NCI-H2081 (cell line): ENCODE results near the gene PRDM8.

Experiments used
- DNase-seq, 2 experiments: peaks; one replicate each; lab custom pipeline; 2025; lab: John Stamatoyannopoulos, UW

The PRDM8 gene

DNA sequence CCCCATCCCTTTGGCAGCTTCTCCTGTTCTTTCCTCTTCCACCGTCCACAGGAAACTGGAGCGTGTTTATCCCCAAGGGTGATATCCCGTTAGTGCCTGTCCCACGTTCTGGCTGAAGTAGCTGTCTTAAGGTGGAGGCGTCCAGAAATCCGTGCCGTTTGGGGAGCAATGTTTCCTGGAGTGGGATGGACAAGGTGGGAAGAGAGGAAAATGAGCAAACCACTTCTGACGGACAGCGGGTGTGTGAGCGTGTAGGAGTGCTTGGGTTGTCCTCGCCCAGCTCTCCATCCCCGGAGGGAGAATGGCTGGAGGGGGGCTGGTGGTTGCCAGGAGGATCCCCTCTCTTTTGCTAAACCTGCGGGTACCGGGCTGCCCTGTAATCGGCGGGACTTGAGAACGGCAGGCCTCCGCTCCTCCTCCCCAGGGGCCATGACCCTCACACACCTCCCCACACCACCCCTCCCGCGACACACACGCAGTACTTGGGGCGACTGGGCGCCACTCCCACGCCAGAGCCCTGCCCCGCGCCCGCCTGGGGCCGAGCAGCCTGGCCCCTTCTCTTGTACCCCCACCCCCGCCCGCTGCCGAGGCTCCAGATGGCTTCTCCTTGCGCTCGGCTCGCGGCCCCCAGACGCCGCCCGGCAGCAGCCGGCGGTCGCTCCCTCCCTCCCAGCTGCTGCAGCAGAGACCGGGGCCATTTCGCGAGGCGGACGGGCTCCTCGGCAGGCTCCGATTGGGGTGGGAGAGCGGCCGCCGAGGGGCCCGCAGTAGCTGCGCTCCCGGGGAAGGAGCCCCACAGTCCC is 13.9 kb upstream of the PRDM8 start:
- no peak for DNase-seq

DNA sequence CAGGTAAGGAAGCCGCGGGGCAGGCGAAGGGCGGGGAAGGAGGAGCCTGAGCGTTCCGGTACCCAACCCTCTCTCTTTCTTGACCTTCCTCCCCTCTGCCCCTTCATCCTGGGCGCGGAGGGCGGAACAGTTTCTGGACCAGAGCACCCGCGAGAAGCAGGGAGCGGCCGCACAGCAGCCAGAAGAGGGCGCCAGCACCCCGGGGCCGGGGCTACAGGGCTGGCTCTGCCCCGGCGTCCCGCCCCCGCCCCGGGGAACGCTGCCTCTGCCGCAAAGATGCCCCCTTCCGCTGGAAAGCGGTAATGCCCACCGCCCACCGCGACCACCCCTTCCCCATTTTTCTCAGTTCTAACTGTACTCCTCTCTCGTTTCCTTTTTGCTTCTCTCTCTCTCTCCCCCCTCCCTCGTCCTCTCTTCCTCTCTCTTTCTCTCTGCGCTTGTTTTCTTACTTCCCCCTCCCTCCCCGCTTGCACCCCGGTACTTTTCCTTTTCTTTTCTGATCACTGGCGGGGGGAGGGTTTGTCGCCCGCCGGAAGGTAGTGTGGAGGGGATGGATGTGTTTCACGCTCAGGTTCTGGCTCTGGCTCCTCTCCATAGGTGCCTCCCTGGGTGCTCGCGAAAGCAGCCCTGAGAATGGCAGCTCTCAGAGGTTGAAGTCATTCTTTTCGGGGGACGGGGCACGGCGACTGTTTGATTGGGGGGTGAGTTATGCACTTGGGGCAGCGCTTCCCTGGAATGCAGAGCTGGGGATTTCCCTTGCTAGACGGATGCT is 13.1 kb upstream of the PRDM8 start:
- peak; percentile 66 to 67 for DNase-seq

DNA sequence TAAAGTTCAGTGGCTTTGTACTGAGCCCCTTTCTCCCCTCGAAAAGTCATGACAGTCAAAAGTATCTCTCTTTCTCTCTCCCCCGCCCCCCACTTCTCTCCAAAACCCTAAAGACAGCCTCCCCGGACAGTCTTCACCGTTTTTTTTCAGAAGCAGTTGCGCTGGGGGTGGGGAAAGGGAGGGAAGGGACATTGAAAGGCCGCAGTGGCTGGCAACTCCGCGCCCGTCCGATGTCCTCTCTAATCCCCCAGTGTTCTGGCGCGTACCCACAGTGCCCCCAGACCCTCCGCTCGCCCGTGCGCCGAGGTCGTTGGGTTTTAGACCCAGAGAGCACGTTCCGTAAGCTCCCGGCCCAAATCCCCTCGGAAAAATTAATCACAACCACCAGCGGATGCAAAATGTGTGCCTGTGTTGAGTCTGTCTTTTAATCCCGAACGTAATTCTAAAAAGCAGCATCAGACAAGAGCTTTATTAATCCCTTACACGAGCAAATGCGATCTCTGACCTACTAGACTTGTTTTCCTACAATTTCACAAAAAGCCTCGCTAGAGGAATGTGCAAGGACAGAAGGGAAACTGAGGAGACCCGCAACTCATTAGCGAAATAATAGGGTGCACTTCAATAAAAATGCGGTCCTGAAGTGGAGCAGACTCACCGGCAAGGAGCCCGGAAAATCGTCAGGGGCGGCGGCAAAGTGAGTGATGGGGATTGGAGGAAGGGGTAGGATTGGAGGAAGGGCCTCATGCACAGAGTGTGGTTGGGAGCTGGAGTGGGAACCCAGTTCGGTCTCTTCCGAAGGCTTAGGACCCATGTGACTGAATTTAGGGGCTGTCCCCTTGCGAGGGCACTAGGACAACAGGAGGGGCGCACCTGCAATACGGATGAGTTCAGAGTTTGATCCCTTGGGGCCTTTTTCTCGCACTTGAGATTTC is 12.2 kb upstream of the PRDM8 start:
- no peak for DNase-seq

DNA sequence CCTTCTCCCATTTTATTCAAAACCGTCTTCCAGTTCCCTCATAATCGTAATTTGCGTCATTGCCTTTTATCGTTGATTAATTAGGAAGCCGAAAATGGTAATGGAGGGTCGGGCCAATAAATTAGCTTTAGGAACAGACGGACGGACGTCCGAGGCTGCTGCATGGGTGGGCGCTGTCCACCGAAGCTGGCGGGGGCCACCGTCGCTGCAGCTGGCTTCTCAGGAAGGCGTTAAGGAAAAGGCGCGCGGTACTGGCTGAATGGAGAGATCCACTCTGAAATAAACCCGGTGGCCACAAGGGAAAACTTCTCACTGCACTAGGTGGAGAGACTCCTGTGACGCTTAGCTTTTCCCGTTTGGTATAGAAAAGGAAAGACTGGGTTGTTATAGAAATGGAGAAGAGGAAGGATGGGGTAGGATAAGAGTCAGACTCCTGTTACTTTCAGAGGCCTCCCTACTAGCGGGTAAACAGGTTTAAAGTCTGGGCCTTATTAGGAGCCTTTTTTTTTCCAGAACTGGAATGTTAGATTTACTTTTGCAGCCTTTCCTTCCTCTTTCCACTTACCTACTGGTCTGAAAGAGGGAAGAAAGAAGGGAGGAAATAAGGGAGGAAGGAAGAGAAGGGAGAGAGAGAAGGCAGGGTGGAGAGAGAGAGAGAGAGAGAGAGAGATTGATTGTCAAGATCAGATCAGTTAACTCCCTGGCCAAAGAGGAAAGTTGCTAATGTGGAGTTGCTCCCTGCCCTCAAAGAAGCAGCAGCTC is 11.3 kb upstream of the PRDM8 start:
- DNase-seq = no peak

DNA sequence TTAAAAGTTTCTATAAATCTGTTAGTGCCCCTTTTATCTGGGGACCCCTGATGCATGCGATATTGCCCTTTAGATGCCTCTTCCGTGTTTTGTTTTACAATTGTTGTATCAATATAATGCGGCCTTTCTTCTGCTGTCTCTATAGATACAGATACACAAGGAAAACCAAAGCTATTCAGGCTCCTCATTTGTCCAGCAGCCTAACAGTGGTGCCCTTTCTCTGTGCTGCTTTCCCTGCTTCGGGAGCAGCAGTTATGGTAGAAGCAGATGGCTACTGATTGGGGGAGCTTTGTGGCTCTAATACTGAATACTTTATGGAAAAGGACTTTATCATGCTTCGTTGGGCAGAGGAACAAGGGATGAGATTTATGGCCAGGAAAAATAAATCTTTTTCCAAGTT is 10.6 kb upstream of the PRDM8 start:
- DNase-seq = no peak

DNA sequence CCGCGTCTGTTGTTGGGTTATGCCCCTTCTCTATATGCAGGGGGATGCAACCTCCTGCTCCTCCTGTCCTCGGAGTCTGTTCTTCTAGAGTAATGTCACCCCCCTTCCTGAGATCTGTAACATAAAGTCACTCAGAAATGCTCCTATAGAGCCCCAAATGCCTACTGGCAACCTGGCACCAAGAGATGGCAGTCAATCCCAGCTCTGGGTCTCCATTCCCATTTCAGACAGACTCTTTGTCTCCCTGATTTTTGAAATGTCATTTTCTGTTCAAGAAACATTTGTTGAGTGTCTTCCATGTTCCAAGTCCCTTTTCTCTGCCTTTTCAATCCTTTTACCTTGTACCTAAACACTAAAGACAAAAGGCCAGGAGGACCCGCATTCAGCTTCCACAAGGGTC is 9.6 kb upstream of the PRDM8 start:
- no peak for DNase-seq

DNA sequence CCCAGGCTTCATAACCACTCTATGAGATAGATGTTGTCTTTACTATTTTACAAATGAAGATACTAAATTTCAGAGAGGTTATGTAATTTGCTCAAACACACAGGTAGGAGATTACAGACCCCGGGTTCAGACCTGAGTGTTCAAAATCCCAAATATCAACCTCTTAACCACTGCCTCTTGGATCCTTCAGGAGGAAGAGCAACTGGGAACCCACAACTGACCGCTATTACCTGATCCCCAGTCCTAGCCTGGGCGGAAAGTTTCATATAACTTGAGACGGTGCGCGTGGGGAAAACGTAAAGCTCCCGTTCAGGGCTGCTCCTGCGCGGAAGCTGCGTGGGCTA is 8.9 kb upstream of the PRDM8 start:
- no peak for DNase-seq

DNA sequence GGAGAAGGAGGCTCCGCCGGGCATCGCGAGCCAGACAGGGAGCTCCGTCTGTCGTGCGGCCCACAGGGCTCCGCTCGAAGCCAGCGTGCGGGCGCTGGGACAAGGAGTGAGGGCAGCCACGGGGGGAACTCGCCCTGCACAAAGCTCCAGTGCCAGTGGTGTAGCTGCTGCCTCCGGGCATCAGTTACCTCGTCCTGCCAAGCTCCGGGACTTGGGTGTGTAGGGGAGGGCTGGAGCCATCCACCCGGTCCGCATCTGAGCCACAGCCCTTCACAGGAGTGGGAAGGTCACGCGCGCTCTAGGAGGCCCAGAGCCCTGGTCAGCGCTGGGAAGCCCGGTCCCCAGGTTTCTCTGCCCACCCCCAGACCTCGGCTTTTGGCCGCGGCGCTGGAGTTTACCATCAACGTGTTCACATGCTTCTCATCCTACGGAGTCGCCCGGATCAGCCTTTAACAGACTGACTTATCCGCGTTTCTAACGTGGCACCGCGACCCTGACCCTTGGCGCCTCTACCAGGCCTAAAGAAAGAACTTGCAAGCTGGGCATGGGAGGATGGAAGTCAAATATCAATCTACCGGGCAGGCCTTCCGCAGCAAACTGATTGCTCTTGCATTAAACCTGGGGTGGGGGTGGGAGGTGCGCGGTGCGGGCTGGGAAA is 8.4 kb upstream of the PRDM8 start:
- no peak for DNase-seq

DNA sequence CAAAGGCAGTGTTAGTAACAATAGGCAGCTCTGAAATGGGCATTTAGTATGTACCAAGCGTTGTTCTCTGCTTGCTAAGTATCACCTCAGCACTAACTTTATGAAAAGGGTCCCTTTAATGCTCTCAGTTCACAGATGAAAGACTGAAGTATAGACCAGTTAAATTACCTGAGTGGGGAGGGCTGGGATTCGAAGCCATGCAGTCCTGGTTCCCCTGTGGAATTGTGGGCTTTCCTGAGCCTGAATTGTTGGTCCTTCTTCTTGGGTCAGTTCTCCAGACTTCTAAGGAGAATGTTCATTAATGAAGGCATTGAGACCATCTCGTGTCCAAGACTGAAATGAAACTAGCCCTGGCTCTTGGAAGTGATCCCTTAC is 7.7 kb upstream of the PRDM8 start:
- DNase-seq = no peak

DNA sequence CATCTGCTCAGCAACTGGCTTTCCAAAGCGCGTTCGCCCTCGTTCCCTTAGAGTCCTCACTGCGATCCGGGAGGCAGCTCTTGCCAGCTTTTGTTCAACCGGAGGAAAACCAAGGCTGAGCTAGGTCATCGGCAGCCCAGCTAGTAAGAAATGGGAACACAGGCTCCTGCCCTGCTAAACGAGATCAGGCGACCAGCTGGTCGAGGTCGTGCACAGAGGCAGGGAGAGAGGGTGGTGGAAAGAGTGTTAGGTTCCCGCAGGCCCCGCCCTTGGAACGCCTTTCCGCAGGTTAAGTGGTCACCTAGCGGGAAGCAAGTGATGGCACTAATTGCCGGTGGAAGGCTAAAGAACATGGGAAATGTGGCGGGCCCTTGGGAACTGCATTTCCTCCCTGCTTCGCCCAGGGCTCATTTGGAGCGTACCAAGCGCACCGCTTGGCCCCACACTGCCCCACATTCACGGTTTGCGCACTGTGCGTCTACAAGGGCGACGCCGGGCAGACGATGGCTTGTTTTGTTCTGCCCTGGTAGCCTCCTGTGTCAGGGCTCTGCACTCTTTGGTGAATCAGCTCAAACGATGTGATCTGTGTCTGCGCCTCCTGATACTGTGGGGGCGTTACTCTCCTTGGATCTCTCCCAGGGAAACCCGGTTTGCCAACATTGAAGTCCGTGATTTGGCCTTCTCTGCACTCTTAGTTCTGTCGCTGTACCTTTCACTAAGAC is 7.2 kb upstream of the PRDM8 start:
- DNase-seq = no peak

DNA sequence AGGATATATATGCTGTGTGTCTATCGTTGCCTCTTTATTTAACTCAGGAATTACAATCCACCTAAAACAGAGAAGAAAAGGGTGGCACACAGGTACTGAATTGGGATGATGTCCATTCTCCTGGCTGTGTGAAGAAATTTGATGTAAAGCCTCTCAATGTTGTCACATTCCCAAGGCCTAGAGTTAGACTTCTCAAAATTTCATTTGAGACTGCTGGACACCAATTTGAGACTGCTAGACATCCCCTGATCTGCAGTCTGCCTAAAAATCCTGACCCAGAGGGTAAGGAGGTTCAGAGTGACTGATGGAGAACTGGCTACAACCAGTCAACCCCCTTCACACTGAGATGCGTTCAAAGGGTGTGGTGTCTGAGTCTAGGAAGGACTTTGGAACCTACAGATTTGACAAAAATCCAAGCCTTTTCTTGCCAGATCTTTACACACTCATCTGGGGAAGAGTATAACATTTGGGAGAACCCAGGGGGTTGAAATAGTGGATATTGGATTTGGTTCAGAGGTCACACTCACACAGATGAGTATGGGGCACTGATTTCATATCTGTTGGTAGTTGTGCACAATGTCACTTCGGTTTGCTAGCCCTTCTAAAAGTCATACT is 4.9 kb upstream of the PRDM8 start:
- DNase-seq = no peak

DNA sequence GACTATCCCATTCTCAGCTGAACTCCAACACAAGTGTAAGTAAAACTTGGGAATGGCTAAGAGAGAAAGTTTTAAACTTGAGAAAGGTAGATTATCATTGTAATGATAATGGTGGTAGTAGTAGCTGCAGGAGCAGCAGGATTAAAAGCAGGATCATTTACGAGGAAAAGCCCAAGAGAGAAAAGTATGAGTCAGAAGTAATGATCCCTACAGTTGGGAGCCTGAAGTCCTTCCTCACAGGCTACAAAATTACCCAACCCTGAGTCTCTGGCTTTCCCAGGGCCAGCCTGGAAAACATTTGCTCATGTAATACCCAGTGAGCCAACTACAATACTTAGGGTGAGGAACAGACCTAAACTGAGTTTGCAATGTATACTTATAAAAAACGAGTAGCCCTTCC is 4.4 kb upstream of the PRDM8 start:
- DNase-seq = no peak

DNA sequence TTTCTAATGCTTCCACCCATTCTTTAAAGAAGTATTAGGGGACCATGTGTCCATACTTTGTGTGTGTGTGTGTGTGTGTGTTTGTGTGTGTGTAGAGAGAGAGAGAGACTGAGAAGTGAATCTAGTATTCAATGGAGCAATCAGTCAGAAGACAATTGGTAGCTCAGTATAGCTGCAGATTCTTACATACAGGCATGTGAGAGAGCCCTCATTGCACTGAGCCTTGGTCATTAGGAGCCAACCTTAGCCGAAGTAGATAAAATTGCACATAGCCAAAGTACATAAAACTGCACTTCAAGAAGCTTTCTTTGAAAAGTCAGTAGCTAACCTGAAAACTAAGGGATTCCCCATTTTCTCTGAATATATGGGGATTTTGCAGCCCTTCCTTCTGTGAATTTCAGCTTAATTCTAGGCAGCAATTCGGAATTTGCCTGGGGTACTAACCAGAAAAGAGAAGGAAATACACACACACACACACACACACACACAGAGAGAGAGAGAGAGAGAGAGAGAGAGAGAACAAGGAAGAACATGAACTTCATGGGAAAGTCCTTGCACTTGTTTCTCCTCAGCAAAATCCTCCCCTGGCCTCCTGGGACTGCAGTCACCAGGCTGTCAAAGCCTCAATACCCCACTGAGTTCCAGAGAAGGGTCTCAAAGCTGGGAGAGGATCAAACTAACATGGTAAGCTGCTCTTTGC is 1.7 kb upstream of the PRDM8 start:
- no peak for DNase-seq

DNA sequence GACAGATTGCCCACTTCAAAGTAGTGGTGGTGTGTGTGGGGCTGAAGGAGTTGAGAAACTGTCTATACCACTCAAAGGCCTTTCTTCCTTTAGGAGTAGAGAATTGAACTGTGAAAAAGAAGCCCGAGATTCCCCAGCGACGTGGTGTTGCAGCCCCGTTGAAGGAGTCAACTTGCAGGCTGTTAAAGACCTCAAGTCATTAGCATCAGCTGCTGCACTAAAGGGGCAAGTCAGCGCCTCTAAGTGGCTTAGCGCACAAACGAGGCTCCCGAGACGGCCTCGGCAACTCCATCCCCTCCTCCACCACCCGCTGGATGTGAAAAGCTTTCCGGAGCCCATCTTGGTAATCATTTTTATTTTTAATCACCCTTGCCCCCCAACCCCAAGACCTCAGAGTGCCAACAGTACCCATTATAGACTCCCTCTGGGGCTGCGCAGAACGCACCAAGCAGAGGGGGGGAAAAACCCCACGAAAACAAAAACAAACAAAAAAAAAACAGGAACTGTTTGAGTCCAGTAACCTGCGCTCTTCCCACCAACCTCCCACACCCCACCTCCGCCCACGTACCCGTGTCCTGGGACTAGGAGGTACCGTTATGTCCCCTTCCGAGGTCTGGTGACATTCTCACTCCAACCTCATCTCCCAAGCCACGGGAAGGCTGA is 913 bp upstream of the PRDM8 start:
- no peak for DNase-seq

DNA sequence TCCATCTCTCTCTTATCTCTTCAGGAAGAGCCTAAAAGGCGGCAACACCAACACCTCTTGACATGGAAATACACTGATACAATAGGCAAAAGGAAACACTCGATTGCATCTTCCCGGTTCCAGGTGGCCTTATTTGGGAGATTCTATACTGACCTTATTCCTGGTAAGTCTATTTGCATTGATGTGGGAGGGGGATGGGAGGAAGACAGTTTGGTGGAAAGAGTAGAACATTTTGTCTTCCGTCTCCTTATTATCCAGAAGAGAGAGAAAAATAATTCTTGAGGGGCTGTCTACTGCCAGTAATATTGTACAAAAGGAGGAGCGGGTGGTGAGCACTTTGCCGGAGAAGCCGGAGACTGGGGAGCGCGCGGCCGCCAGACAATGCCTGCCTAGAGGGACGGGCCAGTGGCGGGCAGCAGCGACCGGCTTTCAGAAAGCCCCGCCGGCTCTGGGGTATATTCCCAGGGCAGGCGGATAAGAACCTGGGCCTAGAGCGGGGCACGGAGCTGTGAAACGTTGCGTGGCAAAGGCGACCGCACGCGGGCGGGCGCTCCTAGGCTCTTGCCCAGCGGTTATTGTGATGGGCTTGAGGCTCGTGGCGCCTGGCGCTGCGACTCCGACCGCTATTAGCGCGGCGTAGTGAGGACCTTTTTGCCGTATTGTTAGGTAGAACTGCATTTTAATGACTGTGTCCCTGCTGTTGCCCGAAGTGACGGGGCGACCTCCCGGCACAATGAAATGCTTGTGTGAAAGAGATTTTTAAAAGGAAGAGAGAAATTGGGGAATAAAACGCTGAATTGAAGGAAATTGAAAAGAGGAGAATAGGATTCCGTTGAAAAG is 518 bp downstream of the PRDM8 start:
- DNase-seq = peak; percentile 33 to 65

DNA sequence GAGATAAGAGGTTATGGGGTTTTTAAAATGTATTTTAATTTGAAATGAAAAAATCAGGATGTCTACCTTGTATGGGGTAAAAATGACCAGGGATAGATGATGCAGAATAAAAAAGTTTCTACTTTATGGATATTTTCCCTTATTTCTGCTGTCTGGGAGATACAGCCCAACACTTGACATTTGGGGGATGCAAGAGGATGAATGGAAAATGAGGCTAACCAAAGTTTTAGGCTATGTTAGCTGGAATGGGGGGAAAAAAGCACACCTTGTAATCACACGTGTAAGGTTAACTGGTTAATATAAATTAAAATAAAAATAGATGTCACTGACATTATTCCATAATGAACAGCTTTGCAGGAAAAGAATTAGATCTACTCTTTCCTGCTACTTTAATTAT is 1.1 kb downstream of the PRDM8 start:
- DNase-seq = no peak

DNA sequence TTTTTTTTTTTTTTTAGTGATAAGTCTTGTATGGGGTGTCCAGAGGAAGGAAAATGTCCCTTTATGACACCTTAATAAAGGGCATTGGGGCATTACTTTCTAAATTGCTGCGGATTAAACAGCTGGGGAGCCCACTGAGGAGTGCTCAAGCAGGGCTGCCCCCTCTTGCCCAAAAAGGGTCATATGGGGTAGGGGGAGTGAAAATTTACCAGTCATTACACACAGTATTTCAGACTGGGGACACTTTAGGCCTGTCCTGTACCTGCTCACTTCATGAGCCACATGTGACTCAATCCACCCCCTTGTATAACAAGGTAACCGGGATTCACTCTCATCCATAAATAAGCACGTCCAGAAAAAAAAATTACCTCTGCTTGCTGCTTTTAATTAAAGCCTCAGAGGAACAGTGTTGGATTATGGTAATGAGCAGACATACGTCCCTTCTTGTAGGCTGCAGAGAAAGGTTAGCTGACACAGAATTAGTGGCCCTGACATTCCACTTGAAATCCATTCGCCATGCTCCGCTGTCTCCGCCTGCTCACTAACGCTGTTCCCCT is 1.8 kb downstream of the PRDM8 start:
- no peak for DNase-seq

DNA sequence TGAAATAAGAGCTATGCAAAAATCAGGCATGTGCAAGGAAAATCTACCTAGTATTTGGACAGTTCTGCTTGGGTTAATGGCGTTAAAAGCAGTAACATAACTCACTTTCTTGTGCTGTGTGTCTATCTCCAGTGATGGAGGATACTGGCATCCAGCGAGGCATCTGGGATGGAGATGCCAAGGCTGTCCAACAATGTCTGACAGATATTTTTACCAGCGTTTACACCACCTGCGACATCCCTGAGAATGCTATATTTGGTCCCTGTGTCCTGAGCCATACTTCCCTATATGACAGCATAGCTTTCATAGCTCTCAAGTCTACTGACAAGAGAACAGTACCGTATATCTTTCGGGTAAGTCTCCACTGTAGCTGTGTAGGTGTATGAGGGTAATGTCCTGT is 2.6 kb downstream of the PRDM8 start:
- no peak for DNase-seq
